Fibroblast of skin of left quadriceps (primary cell): ENCODE measurements around the gene ECT2.
A peak's percentile ranks its signal among the peaks of the same experiment; 100 is the strongest.
"Not testable (repeated sequence)": the region's sequence is repeated elsewhere in the genome, so short reads cannot be mapped to it uniquely, and the experiment has no call there.

Source experiments
- DNase-seq, 2 experiments: peaks; one replicate each; pipeline ENCODE4 v3.0.0-alpha.2; 2013; ENCODE audit warnings: low read depth in 2 of 2

ECT2 gene

DNA sequence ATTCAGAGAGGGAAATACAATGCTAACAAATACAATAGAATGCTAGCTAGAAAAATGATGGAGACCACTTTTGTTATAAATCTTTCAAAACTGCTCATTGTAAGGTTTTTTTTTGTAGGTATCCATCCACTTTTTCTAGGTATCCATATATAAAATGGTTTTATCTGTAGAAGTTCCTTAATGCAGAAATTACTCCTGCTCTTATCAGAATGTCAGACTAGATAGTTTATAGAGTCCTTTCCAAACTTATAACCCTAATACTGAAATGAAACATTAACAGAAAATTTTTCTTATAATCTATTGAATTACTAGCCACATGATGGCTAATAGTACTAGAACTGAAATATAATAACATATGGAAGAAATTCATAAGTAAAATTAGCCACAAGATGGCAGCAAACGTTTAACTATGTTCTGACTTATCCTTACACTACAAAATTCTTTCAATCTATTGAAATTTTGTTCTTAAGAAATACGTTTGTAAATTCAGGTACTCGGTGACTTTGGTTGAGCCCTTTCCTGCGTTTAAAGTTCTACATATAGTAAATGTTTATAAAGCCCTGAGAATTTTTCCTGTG is 58.5 kb downstream of the ECT2 start:
- peak; percentile 19 to 34 for DNase-seq

DNA sequence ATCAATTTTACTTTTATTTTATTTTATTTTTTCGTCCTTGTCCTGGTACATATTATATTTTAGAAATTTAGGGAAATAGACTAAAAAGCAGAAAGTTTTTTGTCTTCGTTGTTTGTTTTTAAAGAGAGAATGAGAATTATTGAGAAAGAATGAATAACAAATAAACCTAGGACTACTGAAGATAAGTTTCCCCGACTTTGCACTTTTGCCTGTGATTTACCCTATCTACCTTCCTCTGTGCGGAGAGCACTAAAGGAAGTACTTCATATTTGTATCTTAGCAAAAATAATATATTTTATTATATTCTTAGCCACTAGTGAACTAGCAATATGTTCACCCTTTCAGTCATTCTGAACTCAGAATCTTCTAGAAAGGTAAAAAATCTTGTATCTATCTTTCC is 60.6 kb downstream of the ECT2 start:
- no peak for DNase-seq

DNA sequence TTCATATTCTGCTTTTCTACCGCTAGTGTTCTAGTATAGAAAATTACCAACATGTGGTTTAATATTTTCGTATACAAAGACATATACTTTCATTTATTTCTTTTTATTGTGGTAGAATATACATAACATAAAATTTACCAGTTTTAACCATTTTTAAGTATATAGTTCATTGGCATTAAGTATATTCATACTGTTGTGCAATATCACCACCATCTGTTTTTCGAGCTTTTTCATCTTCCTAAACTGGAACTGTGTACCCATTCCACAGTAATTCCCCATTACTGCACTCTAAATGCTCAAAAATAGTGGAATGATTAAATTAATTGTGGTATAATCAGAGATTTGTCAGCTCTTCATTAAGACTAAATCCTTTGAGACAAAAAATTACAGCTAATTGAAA is 62.9 kb downstream of the ECT2 start:
- no peak for DNase-seq

DNA sequence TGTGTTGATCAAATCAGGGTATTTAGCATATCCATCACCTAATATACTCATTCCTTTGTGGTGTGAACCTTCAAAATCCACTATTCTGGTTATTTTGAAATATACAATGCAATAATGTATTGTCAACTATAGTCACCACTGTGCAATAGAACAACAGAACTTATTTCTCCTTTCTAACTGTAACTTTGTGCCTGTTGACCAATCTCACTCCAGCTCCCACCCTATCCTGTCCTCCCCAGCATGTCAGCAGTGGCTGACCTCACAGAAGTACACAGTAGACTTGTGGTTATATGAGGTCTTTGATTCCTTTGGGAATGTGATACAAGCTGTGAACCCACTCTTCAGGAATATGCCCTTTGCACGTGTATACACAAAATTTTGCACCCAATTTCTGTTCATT is 64.2 kb downstream of the ECT2 start:
- DNase-seq = no peak

DNA sequence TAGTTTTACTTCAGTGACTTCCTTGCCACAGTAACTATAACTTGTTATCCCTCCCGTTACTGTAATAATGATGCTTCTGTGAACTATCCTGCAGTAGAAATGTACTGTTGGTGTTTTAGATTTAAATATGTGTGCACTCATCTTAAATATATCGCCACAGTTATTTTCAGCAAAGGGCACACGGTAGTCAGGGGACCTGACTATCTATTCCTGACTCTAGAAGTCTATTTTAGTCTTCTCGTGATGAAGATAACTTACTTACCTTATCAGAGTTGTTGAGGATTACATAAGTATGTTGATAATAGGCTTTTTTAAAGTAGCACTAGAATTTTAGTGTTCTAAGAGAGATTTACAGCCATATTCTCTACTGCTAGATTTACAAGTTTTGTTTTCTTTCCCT is 65.3 kb downstream of the ECT2 start:
- no peak for DNase-seq

DNA sequence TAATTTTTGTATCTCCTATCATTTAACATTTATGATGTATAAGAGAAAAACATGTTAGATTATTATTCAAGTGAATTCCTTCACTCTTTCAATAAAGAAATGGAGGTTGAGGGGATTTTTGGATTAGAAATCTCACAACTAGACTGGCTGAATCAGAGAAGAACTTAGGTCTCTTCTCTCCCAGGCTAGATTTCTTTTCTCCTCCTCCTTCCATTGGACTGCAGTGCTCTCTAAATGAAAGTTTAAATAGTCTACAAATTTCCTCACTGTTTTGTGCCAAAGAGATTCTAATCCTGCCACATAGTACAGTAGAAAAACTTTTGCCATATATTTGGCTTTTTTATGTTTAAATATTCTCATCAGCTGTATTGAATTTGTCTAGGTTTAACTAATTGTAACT is 65.8 kb downstream of the ECT2 start:
- no peak for DNase-seq

DNA sequence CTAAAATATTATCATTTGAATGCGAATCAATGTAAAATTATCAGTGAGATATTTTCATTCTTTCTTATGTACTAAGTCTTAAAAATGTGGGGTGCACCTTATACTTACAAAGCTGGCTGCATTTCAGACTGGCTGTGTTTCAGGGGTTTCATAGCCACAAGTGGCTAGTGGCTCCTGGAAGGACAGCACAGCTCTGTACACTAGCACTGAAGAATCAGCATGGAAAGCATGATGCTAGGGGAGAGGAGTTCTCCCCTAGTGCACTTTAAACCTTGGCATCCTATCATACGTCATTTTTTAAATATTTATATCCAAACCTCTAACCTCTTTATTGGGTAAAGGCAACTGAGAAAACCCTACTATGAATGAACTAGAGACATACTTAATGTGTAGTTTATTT is 66.4 kb downstream of the ECT2 start:
- DNase-seq = no peak

DNA sequence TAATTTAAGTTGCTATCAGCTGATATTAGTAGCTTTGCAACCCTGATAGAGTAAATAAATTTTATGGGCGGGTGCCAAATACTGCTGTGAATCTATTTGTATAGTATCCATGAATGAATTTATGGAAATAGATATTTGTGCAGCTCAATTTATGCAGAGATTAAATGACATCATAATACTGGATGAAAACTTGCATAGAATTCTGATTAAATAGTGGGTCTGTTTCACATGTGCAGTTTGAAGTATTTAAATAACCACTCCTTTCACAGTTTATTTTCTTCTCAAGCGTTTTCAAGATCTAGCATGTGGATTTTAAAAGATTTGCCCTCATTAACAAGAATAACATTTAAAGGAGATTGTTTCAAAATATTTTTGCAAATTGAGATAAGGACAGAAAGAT is 70.0 kb downstream of the ECT2 start:
- no peak for DNase-seq

DNA sequence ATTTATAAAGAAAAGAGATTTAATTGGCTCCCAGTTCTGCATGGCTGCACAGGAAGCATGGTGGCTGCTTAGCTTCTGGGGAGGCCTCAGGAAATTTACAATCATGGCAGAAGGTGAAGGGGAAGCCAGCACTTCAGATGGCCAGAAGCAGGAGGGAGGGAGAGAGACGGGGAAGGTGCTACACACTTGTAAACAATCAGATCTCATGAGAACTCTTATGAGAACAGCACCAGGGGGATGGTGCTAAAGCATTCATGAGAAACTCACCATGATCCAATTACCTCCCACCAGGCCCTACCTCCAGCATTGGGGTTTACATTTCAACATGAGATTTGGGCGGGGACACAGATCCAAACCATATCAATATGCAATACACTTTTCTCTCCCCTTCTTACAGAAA is 73.7 kb downstream of the ECT2 start:
- DNase-seq = no peak

DNA sequence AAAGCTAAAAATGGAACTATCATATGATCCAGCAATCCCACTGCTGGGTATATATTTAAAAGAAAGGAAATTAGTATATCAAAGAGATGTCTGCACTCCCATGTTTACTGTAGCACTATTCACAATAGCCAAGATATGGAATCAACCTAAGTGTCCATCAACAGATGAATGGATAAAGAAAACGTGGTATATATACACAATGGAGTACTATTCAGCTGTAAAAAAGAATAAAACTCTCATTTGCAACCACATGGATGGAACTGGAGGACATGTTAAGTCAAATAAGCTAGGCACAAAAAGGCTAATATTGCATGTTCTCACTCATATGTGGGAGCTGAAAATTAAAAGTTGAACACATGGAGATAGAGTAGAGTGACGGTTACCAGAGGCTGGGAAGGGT is 76.7 kb downstream of the ECT2 start:
- DNase-seq = not testable (repeated sequence)

DNA sequence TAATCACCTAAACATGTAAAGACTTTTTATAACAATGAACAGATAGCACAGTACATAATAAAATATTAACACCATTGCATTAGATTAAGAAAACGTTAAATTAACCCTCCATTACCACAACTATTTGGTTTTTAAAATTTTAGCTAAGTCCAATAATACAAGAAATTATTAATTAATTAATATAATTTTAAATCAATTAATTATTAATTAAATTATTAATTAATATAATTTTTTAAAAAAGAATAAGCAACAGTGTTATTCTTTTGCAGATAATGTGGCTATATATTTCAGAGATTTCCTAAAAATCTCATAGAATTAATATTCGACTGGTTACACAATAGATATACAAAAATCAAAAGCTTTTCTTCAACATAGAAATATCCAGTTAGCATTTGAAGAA is 82.5 kb downstream of the ECT2 start:
- no peak for DNase-seq

DNA sequence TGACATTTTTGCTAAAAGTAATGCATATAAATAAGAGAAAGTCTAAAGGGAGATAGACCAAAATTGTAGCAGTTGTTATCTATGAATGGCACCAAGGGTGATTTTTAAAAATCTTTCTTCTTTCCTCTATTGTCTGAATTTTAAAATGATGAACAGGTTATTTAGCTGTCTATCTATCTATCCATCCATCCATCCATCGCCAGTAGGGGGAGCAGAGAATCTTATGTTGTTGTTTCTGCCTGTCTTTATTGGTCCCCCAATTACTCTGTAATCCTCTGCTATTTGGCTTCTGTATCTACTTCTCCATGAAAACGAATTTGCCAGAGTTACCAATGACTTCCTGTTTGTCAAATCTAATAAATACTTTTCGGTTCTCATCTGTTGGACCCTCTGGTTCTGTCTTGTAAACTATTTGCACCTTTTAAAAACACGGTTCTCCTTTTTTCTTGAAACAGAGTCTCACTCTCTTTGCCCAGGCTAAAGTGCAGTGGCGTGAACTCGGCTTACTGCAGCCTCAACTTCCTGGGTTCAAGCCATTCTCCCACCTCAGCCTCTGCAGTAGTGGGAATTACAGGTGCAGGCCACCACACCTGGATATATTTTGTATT is 86.0 kb downstream of the ECT2 start:
- peak; percentile 24 to 33 for DNase-seq

DNA sequence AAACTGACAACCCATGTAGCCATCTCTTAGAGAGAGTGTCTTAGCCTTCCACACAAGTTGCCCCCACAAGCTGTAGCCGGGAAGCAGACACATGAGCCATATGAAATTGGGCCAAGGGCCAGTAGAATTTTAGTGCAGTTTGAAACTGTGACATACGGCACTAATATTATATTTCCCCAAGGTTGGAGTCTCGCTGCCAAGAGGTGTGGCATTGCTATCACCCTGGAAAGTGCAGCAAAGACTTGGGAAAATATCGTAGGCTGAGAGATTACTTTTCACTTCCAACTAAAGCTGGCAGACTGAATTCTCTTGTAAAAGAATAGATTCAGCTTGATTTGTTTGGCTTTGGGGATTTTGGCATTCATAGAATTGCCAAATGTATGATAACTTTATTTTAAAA is 89.2 kb downstream of the ECT2 start:
- no peak for DNase-seq

DNA sequence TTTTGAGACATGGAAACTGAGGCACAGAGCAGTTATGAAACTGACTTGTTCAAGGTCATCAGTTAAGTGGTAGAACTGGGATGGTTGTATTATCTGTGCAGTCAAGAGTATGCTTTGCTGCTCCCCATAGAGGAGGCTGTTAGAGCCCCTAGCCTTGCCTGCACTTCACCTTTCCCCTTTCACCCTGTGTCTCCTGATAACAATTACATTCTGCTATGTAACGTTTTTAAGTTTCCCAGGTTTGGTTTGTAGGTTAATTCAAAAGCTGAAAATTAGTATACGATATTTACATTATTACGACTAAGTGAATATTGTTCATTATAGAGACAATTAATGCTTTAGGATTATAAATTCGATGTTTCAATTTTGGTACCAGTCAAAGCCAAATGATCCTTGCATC is 89.9 kb downstream of the ECT2 start:
- DNase-seq = no peak

DNA sequence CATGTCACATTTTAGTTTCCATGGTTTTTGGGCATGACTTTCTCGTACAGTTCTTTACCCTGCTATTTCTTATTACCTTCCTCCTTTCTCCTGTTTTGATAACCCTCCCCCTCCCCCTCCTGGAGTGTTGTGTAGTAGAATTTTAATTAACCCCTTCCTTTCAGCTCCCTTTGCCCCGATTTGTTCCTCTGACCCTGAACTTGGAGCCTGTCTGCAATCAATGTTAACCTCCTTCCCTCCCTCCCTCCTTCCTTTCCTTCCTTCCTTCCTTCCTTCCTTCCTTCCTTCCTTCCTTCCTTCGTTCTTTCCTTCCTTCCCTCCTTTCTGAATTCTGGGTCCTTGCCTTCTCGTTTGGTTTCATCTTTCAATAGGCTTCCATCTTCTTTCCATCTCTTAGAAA is 90.4 kb downstream of the ECT2 start:
- DNase-seq = no peak

DNA sequence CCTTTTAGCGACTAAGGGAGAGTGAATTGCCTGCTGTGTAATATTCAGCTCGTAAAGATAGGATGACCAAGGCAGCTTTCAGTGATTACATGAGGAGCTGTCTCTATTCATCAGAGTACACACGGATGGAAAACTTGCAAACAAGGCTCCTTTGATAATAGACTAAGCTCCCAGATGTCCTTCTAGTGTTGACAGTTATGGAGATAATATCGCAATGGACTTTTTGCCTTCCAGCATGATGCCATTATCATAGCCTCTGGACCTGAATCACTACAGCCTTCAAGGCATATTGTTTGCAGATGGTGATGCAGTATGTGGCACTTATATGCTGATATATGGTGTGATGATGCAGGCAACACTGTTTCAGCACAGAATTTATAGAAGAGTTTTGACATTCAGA is 93.9 kb downstream of the ECT2 start:
- peak; percentile 52 to 60 for DNase-seq

DNA sequence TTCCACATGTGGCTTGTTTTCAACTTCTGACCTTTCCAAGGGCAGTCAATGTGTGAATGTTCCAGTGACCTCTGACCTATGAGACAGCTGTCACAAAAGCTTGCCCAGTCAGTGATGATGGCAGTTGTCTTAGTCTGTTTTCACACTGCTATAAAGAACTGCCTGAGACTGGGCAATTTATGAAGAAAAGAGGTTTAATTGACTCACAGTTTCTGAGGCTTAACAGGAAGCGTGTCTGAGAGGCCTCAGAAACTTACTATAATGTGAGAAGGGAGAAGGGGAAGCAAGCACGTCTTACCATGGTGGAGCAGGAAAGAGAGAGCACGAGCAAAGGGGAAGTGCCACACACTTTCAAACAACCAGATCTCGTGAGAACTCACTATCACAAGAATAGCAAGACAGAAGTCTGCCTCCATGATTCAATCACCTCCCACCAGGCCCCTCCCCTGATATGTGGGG is 95.6 kb downstream of the ECT2 start:
- no peak for DNase-seq

DNA sequence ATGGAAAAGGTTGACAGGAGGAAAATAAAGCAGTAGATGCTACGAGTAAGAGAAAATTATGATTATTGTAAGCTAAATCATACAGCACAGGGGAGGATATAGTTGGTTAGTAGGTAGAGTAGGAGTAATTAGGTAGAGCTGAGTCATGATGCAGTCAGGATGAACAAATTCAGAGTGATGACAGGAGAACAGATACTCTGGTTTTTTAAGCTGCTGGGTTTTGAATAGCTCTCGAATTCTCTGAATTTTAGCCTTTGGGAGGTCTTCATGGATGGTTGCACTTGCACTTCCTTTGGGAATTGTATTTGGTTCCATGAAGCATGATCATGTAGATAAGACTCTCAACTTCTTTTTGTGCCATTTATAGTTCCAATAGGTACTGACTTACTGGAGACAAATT is 96.2 kb downstream of the ECT2 start:
- DNase-seq = peak; percentile 69 to 72

DNA sequence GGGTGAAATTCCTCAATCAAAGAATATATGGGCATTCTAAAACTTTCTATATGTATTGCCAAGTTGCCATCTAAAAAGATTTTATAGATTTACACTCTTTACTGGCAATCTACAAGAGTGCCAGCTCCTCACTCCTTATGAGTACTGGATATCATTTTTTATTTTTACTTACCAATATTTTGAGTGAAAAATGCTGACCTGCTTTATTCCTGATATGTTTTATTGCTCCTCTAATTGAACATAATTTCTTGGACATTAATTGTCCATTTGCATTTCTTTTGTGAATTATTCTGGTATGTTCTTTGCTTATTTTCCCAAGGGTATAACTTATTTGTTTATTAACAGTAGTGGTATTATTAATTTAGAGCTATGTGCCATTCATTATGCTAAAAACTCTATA is 96.8 kb downstream of the ECT2 start:
- DNase-seq = no peak

DNA sequence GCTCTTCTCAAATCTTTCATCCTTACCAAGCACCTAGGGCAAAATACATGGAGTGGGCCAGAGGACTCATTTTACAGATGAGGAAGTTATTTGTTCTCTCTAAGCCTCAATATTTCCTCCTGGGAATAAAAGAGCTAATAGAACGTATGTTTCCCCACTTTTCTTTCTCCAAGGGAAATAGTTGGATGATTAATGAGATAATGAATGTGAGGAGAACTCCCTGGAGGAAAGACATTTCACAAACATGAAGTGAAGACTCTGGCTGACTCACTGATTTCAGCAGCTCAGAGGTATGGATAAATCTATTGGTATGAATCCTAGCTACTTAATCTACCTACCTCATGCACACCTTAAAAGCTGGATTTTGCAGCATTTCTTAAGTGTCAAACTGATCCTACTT is 98.4 kb downstream of the ECT2 start:
- peak; percentile 92 to 94 for DNase-seq

DNA sequence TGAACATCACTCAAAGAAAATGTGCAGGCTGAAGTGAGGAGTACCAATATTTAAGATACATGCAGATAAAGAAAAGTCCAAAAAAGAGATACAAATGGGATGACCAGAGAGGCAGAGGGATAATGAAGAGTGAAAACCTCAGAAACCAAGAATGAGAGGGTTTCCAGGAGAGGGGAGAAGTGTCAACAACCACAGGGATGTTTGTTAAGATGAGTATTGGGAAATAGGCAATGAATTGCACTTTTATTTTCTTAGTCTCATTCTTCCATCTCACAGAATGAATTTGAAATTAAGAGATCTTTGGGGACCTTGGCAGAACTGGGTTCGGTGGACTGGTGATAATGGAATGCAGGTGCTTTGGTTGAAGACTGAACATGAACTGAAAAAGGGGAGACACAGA is 102.5 kb downstream of the ECT2 start:
- DNase-seq = no peak

DNA sequence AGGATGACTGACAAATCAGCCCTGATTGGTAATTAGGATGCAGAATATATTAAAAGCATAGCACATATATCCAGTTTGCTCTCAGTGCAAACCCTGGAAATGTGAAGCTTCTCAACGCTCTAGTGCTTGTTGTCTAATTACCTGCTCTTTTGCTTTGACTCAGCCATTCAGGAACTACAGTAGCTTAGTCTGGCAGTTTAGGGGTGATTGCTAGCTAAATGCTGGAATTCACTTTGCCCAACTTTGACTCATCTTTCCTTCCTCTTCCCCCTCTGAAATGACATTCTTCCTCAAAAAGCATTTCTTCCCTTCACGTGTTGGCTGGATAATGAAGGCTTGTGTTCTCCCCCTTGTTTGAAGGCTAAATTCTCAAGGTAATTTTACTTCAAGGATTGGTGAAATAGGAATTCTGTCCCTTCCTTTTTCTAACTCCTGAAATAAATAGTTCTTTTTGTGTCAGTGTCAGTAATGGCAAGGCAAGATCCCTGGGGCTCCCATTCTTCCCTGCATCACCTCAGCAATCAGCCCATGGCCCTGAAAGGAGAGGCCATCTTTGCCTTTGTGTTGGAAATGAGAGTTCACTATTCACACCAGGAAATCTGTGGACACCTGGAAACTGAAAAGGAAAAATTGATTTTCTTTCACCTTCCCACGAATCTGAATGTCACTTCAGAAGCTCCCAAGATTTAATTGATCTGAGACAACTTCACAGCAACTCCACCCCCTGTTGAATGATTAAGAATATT is 103.6 kb downstream of the ECT2 start:
- no peak for DNase-seq

DNA sequence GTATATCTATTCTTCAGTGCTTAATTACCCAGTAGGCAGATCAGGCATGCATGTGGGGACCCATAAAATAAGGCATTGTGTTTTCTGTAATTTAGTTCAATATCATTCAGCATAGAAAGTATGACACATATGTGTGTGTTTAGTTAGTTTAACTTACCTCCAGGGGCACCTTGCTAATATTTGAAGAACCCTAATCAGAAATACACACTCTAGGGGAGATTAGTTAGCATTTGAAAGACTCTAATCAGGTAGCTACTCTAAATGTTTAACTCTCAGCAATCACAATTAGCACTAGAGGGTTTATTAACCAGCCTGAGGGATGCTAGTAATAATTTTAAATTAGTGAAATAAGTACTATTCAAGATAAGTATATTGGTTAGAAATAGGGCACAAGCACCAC is 104.5 kb downstream of the ECT2 start:
- no peak for DNase-seq
